ENCODE measurements around the gene C1orf21.

The C1orf21 gene

DNA sequence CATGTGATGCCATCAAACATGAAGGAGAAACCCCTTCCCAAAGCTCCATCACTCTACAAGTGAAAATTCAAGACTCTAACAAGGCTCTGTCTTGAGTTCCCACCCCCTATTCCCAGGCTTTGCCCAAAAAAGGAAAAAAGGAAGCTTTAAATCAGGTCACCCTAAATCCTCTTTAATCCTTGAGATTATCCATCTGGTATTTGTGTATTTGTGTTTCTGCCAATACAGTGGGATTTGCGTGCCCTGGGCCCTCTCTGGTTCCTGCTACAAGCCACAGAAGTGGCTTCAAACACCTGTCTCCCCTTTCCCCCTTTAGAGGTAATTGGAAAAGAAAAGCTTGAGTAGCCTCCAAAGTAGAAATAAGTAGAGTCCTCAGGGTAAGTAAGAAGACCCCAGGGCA, 247.5 kb downstream of the C1orf21 start:
- no peak for DNase-seq (ENCODE audit: low read depth)

DNA sequence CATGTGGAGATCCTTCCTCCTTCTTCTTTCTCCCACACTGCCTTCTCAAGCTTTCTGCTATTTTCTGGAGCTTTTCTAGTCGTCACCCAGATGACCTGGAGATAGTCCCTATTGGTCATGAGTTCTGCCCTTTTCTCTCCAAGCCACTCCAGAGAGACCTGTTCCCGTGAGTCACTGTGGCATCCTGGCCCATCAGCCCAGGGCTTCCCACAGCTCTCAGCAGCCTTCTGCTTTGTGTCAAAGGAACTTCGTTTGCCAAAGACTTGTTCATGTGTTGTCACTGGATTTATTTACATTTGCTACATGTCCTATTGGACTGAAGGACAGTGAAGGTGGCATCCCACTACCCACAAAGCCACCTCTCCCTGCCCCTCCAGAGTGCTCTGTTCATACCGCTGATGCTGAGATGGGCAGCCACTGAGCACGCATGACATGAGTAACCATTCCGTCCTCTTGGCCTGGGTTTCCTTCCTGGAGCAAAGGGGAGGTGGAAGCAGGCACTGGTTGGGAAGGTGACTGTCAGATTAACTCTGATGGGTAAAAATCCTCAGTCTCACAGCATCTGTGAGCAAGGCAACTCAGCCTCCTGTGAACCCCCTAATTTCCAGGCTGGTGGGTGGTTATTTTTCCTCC, 248.6 kb downstream of the C1orf21 start:
- DNase-seq (ENCODE audit: low read depth): no peak

DNA sequence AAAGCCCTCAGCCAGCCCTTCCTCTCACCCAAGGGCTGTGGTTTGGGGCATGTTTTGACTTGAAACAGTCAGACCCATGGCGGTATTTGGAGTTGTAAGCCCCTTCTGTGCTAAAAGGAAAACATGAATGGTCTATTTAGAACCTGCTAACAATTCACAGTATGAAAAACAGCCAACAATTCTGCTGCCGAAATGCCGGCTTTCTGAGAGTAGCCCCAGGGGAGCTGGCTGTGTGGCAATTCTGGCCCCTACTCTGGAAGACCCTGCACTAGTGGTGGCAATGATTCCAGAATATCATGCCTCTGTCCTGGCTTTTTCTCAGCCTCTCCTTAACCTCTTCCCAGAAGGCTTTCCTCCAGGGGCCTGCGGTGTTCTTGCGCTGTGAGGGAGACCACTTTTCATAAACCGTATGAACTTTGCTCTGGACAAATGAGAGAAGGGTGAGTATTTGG, 249.2 kb downstream of the C1orf21 start:
- DNase-seq (ENCODE audit: low read depth): no peak

DNA sequence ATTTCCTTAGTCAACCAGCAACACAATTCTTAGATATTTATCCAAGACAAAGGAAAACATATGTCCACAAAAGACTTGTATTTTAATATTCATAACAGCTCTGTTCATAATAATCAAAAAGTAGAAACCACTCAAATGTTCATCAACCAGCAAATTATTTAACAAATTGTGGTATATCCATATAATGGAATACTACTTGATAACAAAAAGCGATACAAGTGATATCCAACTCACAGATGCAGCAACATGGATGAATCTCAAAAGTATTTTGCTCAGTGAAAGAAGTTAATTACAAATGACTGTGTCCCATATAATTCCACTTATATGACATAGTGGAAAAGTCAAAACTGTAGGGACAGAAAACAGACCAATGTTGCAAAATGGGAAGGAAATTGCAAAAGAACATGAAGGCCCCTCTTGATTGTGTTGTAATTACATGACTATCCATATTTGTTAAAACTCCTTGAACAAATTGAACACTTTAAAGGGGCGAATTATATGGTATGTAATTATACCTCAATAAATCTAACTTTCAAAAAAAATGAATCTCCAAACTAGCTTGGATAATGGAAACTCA, 250.9 kb downstream of the C1orf21 start:
- DNase-seq (ENCODE audit: low read depth): no peak

DNA sequence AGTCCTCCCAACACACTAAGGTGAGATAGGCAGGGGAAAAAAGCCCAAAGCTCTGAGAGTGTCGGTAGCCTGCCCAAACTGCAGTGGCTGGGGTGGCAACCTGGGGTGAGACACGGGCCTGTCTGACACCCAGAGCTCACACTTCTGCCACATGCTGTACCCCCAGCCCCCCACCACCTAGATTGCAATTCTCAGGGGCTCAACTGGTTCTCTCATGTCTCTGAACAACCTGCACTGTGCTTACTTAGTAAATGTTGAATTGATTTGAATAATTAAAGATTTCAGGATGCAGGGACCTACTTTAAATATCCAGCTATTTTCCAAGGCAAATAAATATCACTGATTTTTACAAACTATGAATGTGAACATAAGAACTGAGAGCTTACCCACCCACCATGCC, 252.4 kb downstream of the C1orf21 start:
- no peak for DNase-seq (ENCODE audit: low read depth)

- DNase-seq (ENCODE audit: low read depth): no peak
Observed at GRCh38 chr1:184640505-184640904, 253.7 kb downstream of the C1orf21 start.

- no peak for DNase-seq (ENCODE audit: low read depth)
Observed at GRCh38 chr1:184641894-184642293, 255.1 kb downstream of the C1orf21 start.

GRCh38 chr1:184643661-184644060, 256.8 kb downstream of the C1orf21 start:
- DNase-seq (ENCODE audit: low read depth): no peak

DNA sequence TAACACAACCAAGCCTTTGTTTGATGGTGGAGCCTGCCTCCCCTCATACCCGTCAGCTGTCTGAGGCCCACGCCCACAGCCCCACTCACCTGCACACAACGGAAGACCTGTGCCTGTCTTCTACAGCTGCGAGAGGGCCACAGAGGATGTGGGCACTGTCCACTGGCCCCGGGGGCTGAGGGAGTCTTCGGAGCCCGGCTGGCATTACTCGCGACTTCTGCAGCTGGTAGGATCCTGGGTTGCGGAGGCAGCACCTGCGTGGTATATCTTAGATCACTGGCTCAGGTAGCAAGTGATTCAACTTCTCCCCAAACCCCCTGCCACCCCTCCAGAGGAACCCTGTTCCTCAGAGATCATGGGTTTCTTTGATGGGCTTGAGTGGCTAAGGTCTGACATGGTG, 257.9 kb downstream of the C1orf21 start:
- DNase-seq (ENCODE audit: low read depth): no peak

GRCh38 chr1:184646178-184646701, 259.4 kb downstream of the C1orf21 start:
- DNase-seq (ENCODE audit: low read depth): no peak

GRCh38 chr1:184646824-184647223, 260.0 kb downstream of the C1orf21 start:
- DNase-seq (ENCODE audit: low read depth): no peak

DNA sequence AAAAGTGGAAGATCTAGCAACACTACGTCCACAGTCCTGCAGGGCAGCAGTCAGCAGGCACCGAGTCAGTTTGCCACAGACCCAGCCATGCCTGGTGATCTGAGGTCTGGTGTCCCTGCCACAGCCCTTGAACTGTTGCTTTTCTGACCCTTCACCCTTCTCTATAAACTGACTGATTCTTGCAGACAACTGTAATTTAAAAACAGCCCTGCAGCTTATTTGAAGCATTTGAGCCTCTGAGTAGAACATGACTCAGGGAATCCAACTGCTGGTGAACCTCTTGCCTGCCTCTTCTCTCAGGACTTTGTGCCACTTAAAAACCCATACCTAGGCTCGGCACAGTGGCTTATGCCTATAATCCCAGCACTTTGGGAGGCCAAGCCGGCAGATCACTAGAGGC, 260.6 kb downstream of the C1orf21 start:
- no peak for DNase-seq (ENCODE audit: low read depth)

GRCh38 chr1:184648160-184648855, 261.5 kb downstream of the C1orf21 start:
- no peak for DNase-seq (ENCODE audit: low read depth)

DNA sequence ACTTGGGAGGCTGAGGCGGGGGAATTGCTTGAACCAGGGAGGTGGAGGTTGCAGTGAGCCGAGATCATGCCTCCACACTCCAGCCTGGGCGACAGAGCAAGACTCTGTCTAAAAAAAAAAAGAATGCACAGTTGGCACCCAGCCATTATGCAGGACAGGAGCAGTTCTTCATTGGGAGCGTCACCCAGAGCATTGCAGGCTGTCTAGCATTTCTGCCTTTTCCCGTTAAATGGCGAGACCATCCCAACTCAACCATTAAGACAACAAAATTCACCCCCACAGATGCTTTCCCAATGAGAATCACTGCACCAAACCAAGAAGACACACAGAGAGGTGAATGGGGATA, 262.0 kb downstream of the C1orf21 start:
- no peak for DNase-seq (ENCODE audit: low read depth)

DNA sequence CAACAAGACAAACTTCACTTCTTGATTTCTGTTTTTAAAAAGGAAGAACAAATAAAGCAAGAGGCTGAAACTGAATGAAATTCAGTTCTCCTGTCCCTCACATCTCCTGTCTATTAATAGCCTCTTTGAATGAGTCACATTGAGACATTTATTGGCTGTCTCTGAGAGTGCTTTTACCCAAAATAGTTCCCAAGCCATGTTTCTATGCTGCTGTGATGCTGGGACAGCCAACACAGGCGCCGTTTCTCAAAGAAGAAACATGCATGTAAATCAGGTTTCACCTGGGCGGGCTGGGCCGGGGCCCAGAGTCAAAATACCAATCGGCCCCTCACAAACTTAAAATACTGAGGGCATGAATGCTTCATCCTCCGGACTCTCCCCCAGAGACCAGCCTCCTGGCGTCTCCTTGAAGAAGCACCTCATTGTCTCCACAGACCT, 262.6 kb downstream of the C1orf21 start:
- no peak for DNase-seq (ENCODE audit: low read depth)

- no peak for DNase-seq (ENCODE audit: low read depth)
Observed at GRCh38 chr1:184650177-184650866, 263.5 kb downstream of the C1orf21 start.

DNA sequence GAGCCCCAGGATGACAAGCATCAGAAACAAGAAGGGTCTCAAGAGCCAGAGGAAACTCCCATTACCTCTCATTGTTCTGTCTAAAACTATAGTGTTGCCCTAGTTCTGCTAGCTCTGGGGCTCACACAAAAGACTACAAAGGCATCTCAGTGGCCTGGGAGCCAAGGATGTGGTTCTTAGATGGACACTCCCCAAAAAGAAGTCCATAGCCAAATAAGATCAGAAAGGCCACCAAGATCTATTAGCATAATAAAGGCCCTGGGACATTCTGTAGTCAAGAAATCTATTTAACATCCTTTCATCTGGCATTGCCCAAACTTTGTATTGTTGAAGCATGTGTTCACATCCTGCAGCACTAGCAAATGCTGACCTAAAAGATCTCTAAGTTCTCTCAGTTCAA, 268.4 kb downstream of the C1orf21 start:
- DNase-seq (ENCODE audit: low read depth): no peak

- DNase-seq (ENCODE audit: low read depth): no peak
Observed at GRCh38 chr1:184656221-184656620, 269.4 kb downstream of the C1orf21 start.

DNA sequence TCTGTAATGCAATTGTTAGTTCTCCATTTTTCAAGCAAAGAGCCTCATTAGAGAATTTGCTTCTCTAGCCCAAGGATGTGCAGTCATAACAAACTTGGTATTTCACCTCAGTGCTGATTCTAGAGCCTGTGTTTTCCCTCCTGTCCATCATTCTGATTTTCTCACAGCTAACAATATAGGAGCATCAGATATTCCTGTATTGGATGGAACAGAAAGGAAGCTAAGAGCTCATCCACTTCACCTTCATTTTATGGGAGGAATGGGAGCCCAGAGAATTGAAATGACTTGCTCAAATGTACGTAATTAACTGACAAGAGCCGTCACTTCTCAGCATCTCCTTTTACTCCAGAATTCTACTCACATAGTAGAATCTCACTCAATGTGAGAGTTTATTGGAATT, 271.2 kb downstream of the C1orf21 start:
- no peak for DNase-seq (ENCODE audit: low read depth)

GRCh38 chr1:184660462-184661191, 273.8 kb downstream of the C1orf21 start:
- DNase-seq (ENCODE audit: low read depth): no peak

DNA sequence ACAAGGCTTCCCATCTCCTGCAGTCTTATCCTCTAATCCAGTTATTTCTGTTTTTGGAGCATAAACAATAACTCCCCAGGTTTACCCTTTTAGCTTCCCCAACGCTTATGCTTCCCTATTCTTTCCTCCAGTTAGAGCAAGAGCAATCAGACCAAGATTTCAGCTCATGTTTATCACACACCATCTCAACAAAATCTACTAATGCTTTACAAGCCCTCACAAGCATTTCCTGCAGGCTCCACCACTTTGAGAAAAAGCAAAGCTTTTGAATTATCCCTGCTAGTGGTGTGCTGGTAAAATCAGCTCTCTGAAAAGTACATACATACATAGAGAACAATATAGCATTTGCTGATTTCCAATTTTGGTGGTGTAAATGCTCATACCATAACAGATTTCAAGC, 275.0 kb downstream of the C1orf21 start:
- DNase-seq (ENCODE audit: low read depth): no peak

DNA sequence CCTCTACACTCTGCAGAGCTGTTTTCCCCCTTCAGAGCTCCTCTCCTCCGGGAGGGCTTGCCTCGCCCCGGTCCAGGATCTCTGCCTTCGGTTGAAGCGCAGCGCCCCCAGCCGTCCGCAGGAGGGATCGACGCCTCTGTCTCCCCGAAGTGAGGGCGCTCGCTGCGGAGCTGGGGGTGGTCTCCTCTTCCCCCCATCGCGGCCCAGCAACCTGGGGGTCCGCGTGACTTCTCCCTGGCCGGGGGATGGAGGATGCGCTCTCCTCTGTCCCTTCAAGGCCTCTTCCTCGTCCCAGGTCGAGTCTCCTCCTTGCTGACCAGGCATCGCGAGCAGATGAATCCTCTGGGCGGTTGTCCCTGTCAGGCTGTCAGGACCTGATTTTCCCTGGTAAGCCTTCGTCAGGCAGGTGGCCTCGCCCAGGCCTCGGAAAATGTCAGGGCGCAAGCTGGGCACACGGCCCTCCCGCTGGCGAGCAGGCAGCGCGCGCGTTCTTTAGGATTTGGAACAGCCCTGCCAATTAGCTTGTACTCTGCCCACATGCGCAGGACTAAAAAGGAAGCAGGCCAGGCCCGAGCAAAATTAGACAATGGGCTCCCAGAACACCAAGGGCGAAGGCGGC, 277.3 kb downstream of the C1orf21 start:
- DNase-seq (ENCODE audit: low read depth): no peak
